Fibroblast of skin of left biceps (primary cell): Measurements from ENCODE around the gene ACHE.
A peak's percentile ranks its signal among the peaks of the same experiment; 100 is the strongest.

ENCODE experiments used
- DNase-seq, 2 experiments: peaks; one replicate each; pipeline ENCODE4 v3.0.0-alpha.2; 2013; ENCODE audit warnings: low read depth in 2 of 2

Gene ACHE

DNA sequence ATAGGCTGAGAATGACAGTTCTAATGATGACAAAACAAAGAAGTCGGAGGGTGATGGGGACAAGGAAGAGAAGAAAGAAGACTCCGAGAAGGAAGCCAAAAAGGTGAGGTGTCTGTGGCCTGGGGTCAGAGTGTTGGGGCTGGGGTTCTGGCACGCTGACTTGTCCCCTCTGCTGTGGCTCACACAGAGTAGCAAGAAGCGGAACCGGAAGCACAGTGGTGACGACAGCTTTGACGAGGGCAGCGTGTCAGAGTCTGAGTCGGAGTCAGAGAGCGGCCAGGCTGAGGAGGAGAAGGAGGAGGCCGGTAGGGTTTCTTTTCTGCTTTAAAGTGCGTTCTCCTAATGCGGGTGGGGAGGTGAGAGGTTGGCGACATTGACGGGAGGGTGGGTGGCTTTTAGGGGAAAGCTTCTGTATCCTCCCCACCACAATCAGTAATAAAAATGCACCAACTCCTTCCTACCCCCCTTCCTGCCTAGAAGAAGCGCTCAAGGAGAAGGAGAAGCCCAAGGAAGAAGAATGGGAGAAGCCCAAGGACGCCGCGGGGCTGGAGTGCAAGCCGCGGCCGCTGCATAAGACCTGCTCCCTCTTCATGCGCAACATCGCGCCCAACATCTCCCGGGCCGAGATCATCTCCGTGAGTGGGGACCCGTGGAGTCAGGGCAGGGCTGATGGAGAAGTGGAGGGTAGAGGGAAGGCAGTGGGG is 10.8 kb downstream of the ACHE start:
- no peak for DNase-seq

DNA sequence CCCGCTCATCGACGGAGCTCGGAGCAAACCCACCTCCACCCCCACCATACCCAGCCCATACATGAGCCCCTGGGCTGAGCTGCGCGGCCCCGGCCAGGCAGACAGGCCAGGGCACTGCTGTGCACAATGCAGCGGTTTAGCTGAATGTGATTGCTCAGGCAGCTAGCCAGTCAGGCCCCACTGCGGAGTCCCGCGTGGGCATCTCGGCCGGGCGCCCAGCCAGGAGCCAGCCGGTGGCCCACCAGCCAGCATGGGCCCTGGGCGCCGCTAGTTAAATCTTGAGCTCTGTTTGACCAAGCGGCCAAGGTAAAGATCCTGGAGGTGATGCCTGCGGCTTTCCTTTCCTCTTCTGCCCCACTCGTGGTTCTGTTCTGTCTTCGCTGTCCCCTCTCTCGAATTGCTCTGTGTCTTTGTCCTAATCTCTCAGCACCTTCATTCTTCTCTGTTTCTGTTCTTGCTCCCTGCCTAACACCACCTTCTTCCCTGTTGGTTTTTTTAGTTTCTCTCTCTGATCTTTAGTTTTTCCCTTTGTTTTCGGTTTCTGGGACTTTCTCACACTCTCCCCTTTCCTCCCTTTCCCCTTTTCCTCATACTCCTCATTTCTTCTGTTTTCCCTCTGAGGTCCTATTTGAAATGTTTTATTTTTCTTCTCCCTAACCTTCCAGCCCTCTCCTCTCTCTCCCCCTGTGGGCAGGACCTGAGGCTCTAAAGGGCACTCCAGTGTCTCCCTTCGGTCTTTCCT is 12.7 kb downstream of the ACHE start:
- no peak for DNase-seq

DNA sequence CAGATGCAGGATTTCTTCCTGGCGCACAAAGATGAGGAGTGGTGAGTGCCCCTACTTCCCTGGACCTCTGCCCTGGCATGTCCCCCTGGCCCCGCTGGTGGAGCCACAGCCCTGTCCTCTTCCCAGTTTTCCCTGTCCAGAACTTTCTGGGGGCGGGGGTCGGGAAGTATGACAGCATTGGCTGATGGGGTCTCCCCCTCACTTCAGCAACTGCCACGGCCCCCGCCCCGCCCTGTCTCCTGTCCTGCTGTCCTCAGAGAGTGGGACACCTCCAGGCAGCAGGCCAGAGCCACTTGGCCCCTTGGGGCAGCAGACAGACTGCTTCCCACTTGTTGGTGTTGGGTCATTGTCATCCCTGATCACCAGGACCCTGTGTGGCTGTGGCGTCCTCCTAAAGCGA is 13.5 kb downstream of the ACHE start:
- no peak for DNase-seq

DNA sequence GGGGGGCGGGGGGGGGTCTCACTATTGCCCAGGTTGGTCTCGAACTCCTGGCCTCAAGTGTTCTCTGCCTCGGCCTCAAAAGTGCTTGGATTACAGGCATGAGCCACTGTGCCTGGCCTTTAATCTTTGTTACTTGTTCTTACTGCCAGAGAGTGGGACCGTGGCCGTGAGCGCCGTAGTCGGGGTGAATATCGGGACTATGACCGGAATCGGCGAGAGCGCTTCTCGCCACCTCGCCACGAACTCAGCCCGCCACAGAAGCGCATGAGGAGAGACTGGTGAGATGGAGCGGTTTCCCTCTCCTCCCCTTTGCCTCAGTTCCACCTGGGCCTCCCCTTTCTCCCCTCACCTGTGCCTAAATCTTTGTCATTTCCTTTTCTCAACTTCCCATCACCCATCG is 14.6 kb downstream of the ACHE start:
- DNase-seq, result no peak

DNA sequence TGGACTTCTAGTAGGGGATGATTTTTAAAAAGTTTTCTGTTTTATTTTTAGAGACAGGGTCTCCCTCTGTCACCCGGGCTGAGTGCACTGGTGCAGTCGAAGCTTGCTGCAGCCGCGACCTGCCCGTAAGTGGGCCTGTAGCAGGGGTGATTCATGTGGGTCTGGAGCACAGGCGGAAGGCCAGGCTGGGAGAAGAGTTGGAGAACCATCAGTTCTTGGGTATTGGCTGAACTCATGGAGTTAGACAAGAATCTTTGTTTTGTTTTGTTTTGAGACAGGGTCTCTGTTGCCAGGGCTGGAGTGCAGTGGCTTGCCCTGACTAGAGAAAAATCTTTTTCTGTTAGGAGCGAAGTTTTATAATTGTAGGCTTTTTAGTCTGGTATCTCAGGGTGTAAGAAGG is 15.0 kb downstream of the ACHE start:
- DNase-seq, result no peak

DNA sequence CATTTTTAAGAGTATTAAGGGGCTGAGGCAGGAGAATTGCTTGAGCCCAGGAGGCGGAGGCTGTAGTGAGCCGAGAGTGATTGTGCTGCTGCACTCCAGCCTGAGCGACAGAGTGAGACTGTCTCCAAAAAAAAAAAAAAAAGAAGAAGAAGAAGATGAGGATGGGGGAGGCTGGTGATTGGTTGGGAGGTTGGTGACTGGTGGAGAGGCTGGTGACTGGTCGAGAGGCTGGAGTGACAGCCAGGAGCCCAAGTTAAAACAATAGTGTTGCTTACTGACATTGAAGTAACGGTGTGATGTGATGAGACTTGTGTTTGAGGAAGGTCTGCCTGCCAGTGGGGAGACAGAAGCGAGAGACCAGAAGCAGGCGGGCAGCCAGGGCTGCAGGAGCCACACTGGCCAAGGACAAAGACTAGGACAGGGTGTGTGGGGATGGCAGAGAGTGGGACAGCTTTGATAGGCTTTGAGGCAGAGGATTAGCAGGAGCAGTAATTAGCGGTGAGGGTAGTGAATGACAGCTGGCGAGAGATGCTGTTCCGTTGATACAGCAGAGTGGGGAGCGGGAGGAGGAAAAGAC is 15.9 kb downstream of the ACHE start:
- no peak for DNase-seq

DNA sequence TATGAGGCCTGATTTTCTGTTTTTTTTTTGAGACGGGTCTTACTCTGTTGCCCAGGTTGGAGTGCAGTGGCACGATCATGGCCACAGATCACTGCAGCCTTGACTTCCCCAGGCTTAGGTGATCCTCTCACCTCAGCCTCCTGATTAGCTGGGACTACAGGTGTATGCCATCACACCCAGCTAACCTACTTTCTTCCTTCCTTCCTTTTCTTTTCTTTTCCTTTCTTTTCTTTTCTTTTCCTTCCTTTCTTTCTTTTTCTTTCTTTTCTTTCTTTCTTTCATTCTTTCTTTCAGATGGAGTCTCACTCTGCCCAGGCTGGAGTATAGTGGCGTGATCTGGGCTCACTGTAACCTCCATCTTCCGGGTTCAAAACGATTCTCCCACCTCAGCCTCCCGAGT is 17.0 kb downstream of the ACHE start:
- no peak for DNase-seq

DNA sequence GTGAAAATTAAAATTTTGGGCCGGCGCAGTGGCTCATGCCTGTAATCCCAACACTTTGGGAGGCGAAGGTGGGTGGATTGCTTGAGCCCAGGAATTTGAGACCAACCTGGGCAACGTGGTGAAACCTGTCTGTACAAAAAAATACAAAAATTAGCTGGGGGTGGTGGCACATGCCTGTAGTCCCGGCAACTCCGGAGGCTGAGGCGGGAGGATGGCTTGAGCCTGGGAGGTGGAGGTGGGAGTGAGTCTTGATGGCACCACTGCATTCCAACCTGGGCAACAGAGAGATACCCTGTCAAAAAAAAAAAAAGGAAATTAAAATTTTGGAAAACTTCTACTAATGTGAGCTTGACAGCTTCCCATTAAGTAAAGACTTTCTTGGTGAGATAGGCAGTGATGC is 17.7 kb downstream of the ACHE start:
- DNase-seq, result no peak

DNA sequence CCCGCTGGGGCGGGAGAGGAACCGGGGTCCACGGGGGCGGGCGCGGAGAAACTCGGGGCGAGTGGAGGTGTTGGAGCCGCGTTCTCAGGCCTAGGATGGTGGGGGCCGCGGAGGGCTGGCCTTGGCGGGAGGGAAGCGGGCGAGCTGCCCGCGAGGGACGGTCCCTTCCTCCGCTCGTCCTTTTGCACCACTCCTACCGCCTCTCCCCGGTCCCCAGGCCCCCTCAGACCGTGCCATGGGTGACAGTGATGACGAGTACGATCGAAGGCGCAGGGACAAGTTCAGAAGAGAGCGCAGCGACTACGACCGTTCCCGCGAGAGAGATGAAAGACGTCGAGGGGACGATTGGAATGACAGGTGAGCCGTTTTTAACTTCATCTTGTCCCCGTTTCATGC is 20.3 kb downstream of the ACHE start:
- no peak for DNase-seq

DNA sequence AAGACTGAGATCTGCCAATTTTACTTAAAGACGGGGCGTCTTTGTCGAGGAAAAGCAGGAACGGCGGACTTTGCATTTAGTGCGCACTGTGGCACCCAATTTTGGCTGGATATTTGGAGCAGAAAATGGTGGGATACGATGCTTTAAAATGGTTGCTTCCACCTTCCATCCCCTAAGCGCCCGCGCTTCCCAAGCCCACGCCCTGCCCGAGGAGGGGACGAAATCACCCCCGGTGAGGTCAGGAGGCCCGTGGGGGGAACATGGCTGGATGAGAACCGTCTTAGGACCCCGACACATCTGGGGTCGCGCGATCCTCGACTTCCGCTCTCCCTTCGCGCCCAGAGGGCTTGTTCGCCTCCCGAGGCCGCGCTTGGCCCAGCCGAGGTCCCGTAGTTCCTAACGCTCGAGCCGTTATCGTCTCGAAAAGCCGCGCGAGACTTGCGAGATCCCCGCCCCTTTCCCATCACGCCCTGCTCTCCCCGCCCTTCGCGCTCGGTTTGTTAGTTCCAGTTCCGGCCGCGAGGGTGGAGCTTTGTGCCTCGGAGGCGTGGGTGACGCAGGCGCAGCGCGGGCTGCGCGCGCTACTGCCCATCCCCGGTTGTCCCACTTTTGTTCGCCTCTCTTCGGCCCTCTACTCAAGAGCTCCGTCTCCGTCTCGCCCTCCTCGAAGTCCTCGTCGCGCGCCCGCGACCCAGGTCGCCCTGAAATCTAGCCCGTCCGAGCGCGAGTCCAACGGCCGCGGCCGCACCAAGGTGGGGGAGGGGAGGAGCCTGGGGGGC is 20.9 kb downstream of the ACHE start, which contains the start of gene SRRT:
Gene SRRT, plus strand, starts transcription at position 527 of the 779 bp plus-strand sequence. CDS start 488 bp downstream, outside the sequence.
- DNase-seq, result peak; percentile 94 to 95

DNA sequence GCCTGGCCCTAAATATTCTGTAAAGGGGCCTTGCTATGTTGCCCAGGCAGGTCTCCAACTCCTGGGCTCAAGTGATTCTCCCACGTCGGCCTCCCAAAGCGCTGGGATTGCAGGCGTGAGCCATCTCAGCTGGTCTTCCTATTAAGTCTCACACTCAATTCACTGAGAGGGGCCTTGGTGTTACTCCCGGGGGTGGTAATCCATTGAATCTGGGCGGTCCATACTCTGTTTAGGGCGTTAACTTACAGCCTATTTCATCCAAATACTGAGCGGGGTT is 21.4 kb downstream of the ACHE start:
- DNase-seq, result no peak

DNA sequence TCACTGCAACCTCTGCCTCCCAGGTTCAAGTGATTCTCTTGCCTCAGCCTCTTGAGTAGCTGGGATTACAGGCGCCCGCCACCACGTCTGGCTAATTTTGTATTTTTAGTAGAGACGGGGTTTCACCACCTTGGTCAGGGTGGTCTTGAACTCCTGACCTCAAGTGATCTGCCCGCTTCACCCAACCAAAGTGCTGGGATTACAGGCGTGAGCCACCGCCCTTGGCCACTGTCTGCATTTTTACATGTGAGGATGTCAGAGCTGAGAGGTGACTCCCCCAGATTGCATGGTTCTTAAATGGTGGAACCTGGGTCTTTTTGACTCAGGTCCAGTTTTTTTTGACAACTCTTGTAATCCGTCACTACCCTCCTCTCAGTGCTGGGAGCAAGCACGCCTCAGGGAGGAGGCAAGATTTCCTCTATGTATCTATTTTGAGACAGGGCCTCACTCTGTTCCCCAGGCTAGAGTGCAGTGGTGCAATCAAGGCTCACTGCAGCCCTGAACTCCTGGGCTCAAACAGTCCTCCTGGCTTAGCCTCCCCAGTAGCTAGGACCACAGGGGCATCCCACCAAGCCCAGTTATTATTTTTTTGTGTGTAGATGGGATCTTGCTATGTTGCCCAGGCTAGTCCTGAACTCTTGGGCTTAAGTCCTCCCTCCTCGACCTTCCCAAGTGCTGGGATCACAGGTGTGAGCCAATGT is 21.9 kb downstream of the ACHE start:
- DNase-seq, result no peak

DNA sequence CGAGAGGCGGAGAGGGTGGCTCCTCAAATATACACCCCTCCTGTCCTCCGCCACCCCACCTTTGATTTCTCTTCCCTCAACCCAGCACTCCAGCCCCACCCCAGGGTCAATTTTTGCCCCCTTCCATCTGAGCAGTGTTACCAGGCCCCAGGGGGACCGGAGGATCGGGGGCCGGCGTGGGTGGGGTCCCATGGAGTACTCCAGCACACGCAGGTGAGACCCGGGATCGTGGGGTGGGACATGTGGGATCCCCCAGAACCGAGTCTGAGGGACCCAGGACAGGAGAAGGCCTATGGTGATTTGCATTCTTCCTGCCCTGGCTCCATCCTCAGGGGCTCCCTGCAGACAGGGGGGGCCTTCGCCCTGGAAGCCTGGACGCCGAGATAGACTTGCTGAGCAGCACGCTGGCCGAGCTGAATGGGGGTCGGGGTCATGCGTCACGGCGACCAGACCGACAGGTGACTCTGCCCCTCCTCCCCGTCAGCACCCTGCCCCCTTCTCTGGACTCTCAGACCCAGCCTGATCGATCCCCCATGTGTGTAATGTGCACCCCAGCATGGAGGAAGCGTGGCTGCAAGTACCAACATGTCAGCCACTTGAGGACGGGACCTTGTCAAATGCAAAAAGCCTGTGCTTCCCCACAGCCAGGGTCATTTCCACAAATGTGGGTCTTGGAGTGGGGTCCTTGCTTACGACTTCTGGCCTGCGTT is 27.8 kb downstream of the ACHE start:
- DNase-seq, result no peak

DNA sequence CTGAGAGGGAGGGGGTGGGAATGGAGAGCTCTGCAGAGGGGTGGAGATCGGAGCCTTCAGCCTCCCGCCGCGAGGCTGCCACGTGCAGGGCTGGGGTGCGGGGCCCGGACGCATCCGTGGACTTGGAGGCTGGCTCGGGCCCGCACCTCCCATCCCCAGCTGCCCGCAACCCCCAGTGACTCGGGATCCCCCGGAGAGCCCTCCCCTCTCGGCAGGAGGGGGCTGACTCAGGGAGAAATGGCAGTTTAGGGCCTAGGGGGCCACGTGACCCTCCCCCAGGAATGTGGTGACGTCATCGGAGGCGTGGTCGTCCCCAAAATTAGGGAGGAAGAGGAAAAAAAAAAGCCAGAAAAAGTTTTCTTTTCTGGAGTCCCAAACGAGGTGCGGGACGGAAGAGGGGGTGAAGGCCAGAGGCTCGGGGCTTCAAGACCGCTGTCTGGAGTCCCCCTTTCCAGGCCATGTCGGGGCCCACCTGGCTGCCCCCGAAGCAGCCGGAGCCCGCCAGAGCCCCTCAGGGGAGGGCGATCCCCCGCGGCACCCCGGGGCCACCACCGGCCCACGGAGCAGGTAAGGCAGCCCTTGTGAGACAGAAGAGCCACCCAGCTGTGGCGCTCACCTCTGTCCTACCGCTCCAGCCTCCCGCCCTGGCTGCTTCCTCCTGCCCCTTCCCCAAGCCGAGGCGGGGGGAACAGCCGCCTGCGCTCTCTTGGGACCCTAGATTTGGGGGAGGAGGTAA is 28.5 kb downstream of the ACHE start, which contains the start of gene TRIP6:
Gene TRIP6, plus strand, starts transcription at position 348 of the 736 bp plus-strand sequence. Its CDS starts 111 bp downstream, at position 459.
- DNase-seq, result peak; percentile 94 to 95

DNA sequence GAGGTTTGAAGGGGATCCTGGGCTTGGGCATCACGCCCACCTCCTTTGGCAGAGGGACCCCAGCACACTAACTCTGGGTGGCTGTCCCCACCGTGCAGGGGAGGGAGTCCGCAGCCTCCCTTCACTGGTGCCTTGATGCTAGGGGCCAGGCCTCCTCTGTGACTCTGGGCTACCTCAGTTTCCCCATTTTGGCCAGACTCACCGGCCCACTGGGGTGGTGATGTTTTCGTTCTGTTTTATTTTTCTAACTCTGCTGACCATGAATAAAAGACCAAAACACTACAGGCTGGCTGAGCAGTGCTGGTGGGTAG is 29.0 kb downstream of the ACHE start:
- DNase-seq, result no peak

DNA sequence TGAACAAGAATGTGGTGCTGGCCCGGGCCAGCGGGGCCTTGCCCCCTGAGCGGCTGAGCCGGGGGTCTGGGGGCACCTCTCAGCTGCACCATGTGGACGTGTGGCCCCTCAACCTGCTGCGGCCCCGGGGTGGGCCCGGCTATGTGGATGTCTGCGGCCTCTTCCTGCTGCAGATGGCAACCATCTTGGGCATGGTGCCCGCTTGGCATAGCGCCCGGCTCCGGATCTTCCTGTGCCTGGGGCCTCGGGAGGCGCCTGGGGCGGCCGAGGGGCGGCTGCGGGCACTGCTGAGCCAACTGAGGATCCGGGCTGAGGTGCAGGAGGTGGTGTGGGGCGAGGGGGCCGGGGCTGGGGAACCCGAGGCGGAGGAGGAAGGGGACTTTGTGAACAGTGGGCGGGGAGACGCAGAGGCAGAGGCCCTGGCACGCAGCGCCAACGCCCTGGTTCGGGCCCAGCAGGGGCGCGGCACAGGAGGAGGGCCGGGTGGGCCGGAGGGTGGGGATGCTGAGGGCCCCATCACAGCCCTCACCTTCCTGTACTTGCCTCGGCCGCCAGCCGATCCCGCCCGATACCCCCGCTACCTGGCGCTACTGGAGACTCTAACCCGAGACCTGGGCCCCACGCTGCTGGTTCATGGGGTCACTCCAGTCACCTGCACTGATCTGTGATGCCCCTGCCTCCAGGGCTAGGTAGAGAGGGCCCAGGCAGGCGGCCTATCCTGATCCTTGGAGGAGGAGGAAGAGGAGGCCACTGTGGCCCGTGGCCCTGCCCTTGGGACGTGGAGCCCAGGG is 29.6 kb downstream of the ACHE start:
- DNase-seq, result no peak

DNA sequence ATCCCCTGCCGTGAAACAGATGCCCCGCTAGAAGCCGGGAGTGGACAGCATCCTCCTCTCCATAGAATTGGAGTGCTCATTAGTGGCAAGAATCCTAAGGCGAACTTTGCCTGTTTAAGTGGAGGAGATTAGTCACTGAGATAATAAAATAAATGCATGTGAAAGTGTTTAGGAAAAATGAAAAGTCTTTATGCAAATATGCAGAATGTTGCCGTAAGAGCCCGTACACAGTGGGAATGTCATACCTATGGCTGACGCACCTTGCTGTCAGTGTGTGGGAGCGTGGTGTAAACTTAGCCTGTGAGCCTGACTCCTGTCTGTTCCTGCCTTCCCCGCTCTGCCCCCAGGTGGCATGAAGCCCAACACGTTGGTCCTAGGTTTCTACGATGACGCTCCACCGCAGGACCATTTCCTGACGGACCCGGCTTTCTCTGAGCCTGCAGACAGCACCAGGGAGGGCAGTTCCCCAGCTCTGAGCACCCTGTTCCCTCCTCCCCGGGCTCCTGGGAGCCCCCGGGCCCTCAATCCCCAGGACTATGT is 30.2 kb downstream of the ACHE start:
- DNase-seq, result no peak

DNA sequence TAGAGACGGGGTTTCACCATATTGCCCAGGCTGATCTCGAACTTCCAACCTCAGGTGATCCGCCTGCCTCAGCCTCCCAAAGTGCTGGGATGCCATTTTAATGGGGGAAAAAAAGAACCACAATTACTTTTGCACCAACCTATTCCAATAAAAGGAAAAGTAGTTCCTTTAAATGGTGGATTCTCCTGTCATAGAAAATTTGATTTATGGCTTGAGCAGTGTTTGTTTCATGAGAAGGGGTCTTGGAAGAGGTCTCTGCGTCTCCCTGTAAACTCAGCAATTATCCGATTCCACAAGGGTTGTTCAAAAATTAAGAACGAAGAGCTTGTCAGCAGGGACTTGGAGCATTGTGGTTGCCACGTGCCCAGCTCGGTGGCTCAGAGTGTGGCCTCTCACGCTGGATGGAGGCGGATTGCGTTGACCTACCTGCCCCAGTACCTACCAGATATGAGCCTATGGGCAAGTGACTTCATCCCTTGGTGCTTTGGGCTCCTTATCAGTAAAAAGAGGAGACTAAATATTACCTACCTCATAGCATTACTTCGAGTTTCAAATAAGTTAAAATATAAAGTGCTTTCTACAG is 31.3 kb downstream of the ACHE start:
- DNase-seq, result no peak

DNA sequence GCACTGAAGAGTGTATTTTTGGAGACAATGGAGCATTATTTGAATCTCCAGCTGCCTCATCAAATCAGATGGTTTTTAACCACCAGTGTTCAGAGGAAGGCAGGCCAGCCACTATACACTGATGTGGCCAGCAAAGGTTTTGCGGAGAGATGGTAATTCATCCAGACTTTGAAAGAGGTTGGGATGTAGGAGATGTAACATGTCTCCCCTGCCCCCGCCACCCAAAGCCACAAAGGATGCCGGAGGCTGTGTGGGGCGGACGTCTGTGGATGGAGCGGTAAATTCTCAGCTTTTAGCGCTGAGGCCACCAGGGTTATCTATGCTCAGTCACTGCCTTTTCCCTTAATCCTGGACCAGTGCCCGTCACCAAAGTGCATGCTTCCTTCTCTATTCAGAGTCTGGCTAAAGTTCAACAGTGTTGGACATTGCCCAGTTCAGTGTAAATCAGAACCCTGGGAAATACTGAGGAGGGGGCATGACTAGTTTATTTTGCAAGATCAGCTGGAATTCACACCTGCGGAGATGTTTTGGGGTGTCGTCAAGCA is 32.2 kb downstream of the ACHE start:
- DNase-seq, result no peak
